ENCODE results near the gene GPC3.

DNA sequence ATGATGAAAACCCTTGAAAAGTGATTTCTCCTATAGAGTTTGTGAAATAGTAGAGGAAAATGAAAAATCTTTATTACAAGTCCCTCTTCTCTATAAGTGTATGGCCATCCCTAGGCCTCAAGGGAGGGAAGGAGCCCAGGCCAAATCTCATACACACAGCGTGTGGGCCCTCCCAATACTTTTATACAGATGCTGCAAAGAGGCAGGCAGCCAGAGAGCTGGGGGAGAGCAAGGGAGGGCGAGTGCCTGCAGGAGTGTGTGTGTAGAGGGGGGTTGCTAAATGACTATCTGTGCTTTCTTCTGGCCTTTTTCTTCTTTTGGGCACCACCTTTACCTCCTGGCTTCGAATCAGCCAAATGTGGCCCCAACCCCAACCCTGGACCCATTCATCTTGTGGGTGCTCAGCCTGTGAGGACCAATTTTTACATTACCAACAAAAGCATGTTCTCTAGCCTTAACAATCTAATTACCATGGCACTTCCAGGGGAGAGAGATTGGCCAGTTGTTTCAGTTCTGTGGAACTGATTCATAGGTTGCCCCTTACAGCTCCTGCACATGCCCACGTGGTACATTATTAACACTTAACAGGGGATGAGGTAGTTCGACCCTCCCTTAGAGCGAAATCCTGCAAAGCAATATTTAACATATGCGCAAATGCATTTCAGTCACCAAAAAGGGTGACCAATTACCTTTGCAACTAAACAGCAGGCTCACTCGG, 2.0 kb downstream of the GPC3 start:
- no peak for TF ChIP-seq POLR2A (IDR thresholded peaks at IDR 0.05)
- TF ChIP-seq, protein P1, sequence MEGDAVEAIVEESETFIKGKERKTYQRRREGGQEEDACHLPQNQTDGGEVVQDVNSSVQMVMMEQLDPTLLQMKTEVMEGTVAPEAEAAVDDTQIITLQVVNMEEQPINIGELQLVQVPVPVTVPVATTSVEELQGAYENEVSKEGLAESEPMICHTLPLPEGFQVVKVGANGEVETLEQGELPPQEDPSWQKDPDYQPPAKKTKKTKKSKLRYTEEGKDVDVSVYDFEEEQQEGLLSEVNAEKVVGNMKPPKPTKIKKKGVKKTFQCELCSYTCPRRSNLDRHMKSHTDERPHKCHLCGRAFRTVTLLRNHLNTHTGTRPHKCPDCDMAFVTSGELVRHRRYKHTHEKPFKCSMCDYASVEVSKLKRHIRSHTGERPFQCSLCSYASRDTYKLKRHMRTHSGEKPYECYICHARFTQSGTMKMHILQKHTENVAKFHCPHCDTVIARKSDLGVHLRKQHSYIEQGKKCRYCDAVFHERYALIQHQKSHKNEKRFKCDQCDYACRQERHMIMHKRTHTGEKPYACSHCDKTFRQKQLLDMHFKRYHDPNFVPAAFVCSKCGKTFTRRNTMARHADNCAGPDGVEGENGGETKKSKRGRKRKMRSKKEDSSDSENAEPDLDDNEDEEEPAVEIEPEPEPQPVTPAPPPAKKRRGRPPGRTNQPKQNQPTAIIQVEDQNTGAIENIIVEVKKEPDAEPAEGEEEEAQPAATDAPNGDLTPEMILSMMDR (IDR thresholded peaks at IDR 0.05), result no peak

Data from thyroid gland (tissue), 4 donors.